Femur (tissue), 1 donor: ENCODE results near the gene RIOK1.
"Not testable (repeated sequence)": the region's sequence is repeated elsewhere in the genome, so short reads cannot be mapped to it uniquely, and the experiment has no call there.

ENCODE experiments used
- DNase-seq: peaks from one replicate; pipeline ENCODE4 v3.0.0-alpha.2; 2017

RIOK1 gene

GRCh38 chr6:7442467-7442866, 52.9 kb downstream of the RIOK1 start:
- DNase-seq = no peak

DNA sequence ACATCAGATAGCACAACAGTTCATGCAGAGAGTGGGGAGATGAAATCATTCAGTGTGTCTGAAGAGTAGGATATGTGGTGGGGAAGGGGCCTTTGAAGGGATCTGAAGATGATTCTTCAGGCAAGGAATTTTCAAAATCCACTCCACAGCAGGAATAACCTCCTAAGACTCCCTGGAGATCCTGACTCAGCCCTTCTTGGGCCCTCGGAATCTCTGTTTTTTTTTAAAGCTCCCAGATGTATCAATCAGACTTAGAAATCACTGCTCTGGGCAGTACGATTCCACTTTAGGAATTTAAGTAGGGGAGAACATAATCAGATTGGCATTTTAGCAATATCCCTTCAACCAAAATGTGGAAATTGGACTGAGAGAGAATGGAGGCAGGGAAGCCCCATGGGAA, 55.5 kb downstream of the RIOK1 start:
- DNase-seq = no peak

DNA sequence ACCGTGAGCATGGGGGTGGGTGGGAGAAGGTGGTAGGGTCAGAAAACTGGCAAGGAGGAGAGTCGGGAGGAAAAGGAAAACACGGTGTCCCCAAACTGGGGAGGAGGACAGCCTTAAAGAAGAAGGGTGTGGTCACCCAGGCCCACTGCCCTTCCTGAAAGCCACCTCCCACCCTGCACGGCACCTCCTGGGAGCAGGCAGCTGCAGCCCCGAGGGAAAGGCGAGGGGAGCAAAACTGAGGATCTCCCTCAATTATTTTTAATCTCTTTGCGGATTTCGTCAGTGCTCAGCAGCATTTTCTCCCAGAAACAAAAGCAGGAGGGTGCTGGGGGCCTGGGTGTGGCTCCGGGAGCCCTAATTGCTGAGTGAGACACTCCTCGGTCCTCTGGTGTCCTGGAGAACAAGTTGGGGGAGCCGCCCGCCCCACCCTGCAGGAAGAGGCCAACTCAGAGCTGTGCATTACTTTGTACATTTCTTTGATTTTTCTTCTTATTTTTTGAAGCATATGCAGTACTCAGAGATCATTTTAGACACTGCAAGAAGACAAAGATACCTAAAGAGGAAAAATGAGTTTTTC, 56.4 kb downstream of the RIOK1 start:
- no peak for DNase-seq

GRCh38 chr6:7446619-7447325, 57.2 kb downstream of the RIOK1 start:
- no peak for DNase-seq

DNA sequence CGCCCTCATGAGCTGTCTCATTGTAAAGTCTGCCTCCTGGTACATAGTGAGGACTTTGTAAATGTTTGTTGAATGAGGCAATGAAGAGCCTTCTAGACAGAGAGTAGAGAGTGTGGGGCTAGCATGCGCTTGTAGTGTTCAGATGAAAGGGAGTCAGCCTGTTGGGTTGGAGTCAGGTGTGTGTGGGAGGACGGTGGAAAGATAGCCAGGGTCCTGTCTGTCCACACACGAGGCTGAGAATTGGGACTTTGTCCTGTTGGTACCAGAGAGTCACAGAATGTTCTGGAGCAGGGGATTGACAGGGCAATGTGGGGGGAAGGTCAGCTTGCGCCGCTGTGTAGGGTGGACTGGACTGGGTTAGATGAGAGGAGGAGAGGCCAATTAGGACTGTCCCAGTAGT, 58.6 kb downstream of the RIOK1 start:
- no peak for DNase-seq

GRCh38 chr6:7449018-7449417, 59.4 kb downstream of the RIOK1 start:
- no peak for DNase-seq

- no peak for DNase-seq
Measured at GRCh38 chr6:7451326-7451725, 61.7 kb downstream of the RIOK1 start.

DNA sequence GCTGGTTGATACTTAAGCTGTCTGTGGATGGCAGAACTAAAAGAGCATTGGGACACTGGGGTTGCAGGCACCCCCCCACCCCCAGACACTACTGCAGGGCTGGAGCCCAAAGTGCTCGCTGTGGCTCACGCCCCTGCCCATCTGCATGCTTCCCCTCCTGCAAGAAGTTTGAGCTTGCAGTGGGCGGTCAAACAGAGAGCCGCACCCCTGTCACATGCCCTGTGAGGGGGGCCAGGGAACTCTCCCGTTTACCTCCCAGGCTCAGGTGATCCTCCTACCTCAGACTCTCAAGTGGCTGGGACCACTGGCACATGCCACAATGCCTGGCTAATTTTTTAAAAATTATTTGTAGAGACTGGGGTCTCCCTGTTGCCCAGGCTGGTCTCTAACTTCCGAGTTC, 63.3 kb downstream of the RIOK1 start:
- no peak for DNase-seq

DNA sequence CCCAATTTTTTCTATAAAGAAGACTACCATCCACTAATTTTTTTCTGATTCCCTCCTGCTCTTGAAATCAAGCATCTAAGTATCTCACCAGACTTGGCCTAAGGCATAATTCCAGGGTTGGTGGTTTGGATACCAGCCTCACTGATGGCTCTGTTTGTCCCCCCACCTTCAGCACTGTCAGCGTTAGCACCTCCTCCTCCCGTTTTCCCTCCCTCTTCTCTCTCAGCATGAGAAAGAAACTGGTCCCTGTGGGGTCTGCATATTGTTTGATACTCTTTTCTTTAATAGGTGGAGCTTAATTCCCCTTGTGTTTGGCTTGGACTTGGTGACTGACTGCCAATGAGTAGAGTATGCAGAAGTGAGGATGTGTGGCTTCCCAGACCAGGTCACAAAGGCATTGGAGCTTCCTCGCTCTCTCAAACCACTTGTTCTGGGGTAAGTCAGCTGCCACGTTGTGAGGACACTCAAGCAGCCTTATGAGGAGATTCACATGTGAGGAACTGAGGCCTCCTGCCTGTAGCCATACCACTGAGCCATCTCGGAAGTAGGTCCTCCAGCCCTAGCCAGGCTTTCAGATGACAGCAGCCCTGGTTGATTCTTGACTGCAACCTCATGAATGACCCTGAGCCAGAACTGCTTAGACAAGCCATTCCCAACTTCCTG, 65.2 kb downstream of the RIOK1 start:
- DNase-seq = no peak

GRCh38 chr6:7456302-7456701, 66.7 kb downstream of the RIOK1 start:
- DNase-seq = not testable (repeated sequence)

DNA sequence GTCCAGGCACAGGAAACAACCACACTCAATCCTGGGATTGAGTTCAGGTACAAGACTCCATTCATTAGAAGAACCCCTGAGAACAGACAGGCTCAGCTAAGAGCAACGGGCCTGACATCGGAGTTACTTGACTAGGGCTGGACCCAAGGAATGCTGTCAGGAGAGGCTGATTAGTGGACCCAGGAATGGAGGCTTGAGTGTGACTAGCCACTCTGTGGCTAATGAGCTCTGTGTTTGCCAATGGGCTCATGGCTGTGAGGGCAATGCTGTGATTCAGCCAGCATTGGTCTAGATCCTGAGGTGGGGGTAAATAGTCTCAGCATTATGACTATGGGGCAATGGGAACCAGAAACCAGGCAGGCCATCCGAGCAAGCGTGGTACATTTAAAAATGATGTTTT, 71.8 kb downstream of the RIOK1 start:
- no peak for DNase-seq

- no peak for DNase-seq
Measured at GRCh38 chr6:7463785-7464184, 74.2 kb downstream of the RIOK1 start.

GRCh38 chr6:7467007-7467897, 77.6 kb downstream of the RIOK1 start:
- no peak for DNase-seq
